ENCODE data around the gene CASP10. TPM values are rescaled to one million over a fixed set of nuclear protein-coding genes. Genes with fewer than 3 reads are reported as not detected.

CASP10 gene
- total RNA-seq, 1 donor from 2014 or later: 3.6 TPM

GRCh38 chr2:201269764-201270163 is 86.8 kb downstream of the CASP10 start:
- DNase-seq (ENCODE audit: extremely low spot score, unreplicated experiment): no peak
- Mint-ChIP-seq H3K27me3 (no peaks in the 10 kb centered on the region), H3K4me1 (ENCODE audit: unreplicated experiment) (no peaks in the 10 kb centered on the region), H3K27ac (no peak overlapping the region), H3K9me3 (no peaks in the 10 kb centered on the region), H3K36me3 (no peaks in the 10 kb centered on the region), H3K4me3 (no peak overlapping the region)
- TF ChIP-seq CTCF (conservative IDR thresholded peaks at IDR 0.05): no peak

- Mint-ChIP-seq H3K27ac (no peak overlapping the region), H3K4me3 (no peak overlapping the region), H3K9me3 (no peaks in the 10 kb centered on the region), H3K36me3 (no peaks in the 10 kb centered on the region), H3K27me3 (no peaks in the 10 kb centered on the region), H3K4me1 (ENCODE audit: unreplicated experiment) (no peaks in the 10 kb centered on the region)
- no peak for TF ChIP-seq CTCF (conservative IDR thresholded peaks at IDR 0.05)
- no peak for DNase-seq (ENCODE audit: extremely low spot score, unreplicated experiment)
Measured at GRCh38 chr2:201270293-201271001, 87.5 kb downstream of the CASP10 start.

GRCh38 chr2:201271917-201272316 is 89.0 kb downstream of the CASP10 start:
- H3K36me3 Mint-ChIP-seq: no peaks in the 10 kb centered on the region
- no peaks in the 10 kb centered on the region for H3K4me1 Mint-ChIP-seq (ENCODE audit: unreplicated experiment)
- no peak overlapping the region for H3K27ac Mint-ChIP-seq
- no peak for DNase-seq (ENCODE audit: extremely low spot score, unreplicated experiment)
- no peaks in the 10 kb centered on the region for H3K9me3 Mint-ChIP-seq
- no peak for TF ChIP-seq CTCF (conservative IDR thresholded peaks at IDR 0.05)
- H3K4me3 Mint-ChIP-seq: no peak overlapping the region
- no peaks in the 10 kb centered on the region for H3K27me3 Mint-ChIP-seq

- no peaks in the 10 kb centered on the region for H3K27me3 Mint-ChIP-seq
- no peaks in the 10 kb centered on the region for H3K9me3 Mint-ChIP-seq
- H3K4me1 Mint-ChIP-seq (ENCODE audit: unreplicated experiment): no peaks in the 10 kb centered on the region
- no peaks in the 10 kb centered on the region for H3K36me3 Mint-ChIP-seq
- TF ChIP-seq CTCF (conservative IDR thresholded peaks at IDR 0.05): no peak
- no peak for DNase-seq (ENCODE audit: extremely low spot score, unreplicated experiment)
- H3K27ac Mint-ChIP-seq: no peak overlapping the region
- H3K4me3 Mint-ChIP-seq: no peak overlapping the region
Measured at GRCh38 chr2:201273330-201273983, 90.5 kb downstream of the CASP10 start.

- Mint-ChIP-seq H3K36me3 (no peaks in the 10 kb centered on the region), H3K9me3 (no peaks in the 10 kb centered on the region), H3K27me3 (no peaks in the 10 kb centered on the region), H3K4me1 (ENCODE audit: unreplicated experiment) (no peaks in the 10 kb centered on the region), H3K4me3 (no peak overlapping the region), H3K27ac (no peak overlapping the region)
- no peak for DNase-seq (ENCODE audit: extremely low spot score, unreplicated experiment)
- TF ChIP-seq CTCF (conservative IDR thresholded peaks at IDR 0.05): no peak
Measured at GRCh38 chr2:201275069-201275468, 92.1 kb downstream of the CASP10 start.
